Measurements from ENCODE around the gene KIRREL3.

- TF ChIP-seq CTCF (IDR thresholded peaks at IDR 0.05) (no peak), POLR2A (IDR thresholded peaks at IDR 0.05) (no peak)
Measured at GRCh38 chr11:126491092-126491491, 509.5 kb downstream of the KIRREL3 start.

Data from esophagus squamous epithelium (tissue), 4 donors.